ENCODE results near the gene LHFPL2.

Gene LHFPL2

GRCh38 chr5:78586251-78586650 is 62.3 kb downstream of the LHFPL2 start:
- H3K4me3 ChIP-seq (replicated peaks; ENCODE audit: insufficient read depth, low read length): no peak overlapping the region
- no peaks in the 10 kb centered on the region for H3K27me3 ChIP-seq (ENCODE audit: insufficient read depth, poor library complexity, severe bottlenecking)
- H3K27ac ChIP-seq (replicated peaks): no peak overlapping the region
- no peak for TF ChIP-seq SPI1 (IDR thresholded peaks at IDR 0.05; ENCODE audit: borderline replicate concordance, low read depth)
- TF ChIP-seq GABPA (IDR thresholded peaks at IDR 0.05; ENCODE audit: low read depth): no peak
- TF ChIP-seq, protein P1, sequence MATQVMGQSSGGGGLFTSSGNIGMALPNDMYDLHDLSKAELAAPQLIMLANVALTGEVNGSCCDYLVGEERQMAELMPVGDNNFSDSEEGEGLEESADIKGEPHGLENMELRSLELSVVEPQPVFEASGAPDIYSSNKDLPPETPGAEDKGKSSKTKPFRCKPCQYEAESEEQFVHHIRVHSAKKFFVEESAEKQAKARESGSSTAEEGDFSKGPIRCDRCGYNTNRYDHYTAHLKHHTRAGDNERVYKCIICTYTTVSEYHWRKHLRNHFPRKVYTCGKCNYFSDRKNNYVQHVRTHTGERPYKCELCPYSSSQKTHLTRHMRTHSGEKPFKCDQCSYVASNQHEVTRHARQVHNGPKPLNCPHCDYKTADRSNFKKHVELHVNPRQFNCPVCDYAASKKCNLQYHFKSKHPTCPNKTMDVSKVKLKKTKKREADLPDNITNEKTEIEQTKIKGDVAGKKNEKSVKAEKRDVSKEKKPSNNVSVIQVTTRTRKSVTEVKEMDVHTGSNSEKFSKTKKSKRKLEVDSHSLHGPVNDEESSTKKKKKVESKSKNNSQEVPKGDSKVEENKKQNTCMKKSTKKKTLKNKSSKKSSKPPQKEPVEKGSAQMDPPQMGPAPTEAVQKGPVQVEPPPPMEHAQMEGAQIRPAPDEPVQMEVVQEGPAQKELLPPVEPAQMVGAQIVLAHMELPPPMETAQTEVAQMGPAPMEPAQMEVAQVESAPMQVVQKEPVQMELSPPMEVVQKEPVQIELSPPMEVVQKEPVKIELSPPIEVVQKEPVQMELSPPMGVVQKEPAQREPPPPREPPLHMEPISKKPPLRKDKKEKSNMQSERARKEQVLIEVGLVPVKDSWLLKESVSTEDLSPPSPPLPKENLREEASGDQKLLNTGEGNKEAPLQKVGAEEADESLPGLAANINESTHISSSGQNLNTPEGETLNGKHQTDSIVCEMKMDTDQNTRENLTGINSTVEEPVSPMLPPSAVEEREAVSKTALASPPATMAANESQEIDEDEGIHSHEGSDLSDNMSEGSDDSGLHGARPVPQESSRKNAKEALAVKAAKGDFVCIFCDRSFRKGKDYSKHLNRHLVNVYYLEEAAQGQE (IDR thresholded peaks at IDR 0.05; ENCODE audit: insufficient replicate concordance, low read depth): no peak
- TF ChIP-seq, protein P2, sequence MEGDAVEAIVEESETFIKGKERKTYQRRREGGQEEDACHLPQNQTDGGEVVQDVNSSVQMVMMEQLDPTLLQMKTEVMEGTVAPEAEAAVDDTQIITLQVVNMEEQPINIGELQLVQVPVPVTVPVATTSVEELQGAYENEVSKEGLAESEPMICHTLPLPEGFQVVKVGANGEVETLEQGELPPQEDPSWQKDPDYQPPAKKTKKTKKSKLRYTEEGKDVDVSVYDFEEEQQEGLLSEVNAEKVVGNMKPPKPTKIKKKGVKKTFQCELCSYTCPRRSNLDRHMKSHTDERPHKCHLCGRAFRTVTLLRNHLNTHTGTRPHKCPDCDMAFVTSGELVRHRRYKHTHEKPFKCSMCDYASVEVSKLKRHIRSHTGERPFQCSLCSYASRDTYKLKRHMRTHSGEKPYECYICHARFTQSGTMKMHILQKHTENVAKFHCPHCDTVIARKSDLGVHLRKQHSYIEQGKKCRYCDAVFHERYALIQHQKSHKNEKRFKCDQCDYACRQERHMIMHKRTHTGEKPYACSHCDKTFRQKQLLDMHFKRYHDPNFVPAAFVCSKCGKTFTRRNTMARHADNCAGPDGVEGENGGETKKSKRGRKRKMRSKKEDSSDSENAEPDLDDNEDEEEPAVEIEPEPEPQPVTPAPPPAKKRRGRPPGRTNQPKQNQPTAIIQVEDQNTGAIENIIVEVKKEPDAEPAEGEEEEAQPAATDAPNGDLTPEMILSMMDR (IDR thresholded peaks at IDR 0.05; ENCODE audit: insufficient read depth, low read length): no peak
- TF ChIP-seq POLR2AphosphoS5 (IDR thresholded peaks at IDR 0.05; ENCODE audit: low read depth): no peak
- peak in 1 of 2 experiments; percentile 58 for DNase-seq (ENCODE audit: low read depth in 1 of 2, low spot score in 1 of 2)

DNA sequence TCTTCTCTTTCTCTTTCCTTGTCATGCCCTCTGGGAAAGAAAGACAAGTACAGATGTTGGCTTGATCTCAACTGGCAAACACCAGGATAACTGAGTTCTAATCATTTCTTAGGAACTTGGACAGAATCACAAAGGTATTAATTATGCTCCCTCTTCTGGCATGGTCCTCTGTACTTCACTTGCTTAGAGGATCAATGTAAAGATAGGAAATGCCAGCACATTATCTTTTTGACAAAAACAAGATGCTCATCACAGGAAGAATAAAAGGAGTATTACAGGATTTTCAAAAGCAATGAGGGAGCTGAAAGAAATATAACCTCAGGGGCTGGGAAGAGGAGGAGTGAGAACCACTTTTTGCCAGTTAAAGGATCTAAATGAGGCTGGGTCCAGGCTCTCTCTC is 70.6 kb downstream of the LHFPL2 start:
- DNase-seq (ENCODE audit: low read depth in 1 of 2, low spot score in 1 of 2): no peak
- no peak overlapping the region for H3K4me3 ChIP-seq (replicated peaks; ENCODE audit: insufficient read depth, low read length)
- TF ChIP-seq, protein P1 (IDR thresholded peaks at IDR 0.05; ENCODE audit: insufficient replicate concordance, low read depth): no peak
- TF ChIP-seq, protein P2 (IDR thresholded peaks at IDR 0.05; ENCODE audit: insufficient read depth, low read length): no peak
- H3K27me3 ChIP-seq (ENCODE audit: insufficient read depth, poor library complexity, severe bottlenecking): no peaks in the 10 kb centered on the region
- H3K27ac ChIP-seq (replicated peaks): no peak overlapping the region

DNA sequence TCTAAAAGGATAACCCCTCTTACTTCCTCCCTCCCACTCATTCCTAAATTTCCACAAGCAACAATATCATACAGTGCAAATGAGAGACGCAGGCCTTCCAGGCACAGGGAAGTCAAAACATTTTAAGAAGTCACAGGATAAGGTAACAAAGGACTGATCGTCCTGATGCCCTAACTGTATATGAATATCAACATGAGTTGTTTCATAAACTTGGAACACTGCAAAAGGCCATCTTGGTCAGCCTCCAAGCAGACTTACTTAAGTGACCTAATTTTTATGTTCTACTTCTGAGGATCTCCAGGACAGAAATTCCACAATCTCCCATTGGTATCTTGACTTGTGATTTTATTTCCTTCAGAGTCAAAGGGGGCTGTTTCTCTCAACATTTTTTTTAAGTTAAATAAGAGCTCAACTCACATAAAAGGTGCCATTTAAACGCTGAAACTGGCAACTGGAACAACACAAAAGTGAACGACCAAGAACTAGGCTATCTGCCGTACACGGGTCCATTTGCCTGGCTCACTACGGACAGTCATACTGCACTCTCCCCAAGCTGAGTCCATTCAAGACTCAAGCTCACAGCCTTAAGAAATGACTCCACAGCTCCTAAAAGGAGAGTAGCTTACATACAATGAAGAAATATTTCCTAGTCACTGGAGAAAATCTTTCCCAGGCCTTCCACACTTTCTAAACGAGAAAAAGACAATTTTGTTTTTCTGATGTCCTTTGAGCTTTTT is 71.3 kb downstream of the LHFPL2 start:
- no peaks in the 10 kb centered on the region for H3K27me3 ChIP-seq (ENCODE audit: insufficient read depth, poor library complexity, severe bottlenecking)
- H3K27ac ChIP-seq (replicated peaks): no peak overlapping the region
- no peak for DNase-seq (ENCODE audit: low read depth in 1 of 2, low spot score in 1 of 2)
- TF ChIP-seq GABPA (IDR thresholded peaks at IDR 0.05; ENCODE audit: low read depth) (no peak), SPI1 (IDR thresholded peaks at IDR 0.05; ENCODE audit: borderline replicate concordance, low read depth) (no peak), POLR2AphosphoS5 (IDR thresholded peaks at IDR 0.05; ENCODE audit: low read depth) (no peak)
- TF ChIP-seq, protein P2 (IDR thresholded peaks at IDR 0.05; ENCODE audit: insufficient read depth, low read length): no peak
- TF ChIP-seq, protein P1 (IDR thresholded peaks at IDR 0.05; ENCODE audit: insufficient replicate concordance, low read depth): no peak
- H3K4me3 ChIP-seq (replicated peaks; ENCODE audit: insufficient read depth, low read length): no peak overlapping the region
